NT2/D1 (cell line): Measurements from ENCODE around the gene TMEM11.

Experiments used
- SUZ12 ChIP-seq: IDR thresholded peaks from 2 replicates; pipeline ENCODE4 v1.6.1; 2011; ENCODE audit not compliant: insufficient read length, insufficient read depth; ENCODE audit errors: extremely low read depth
- YY1 ChIP-seq: IDR thresholded peaks from 2 replicates; pipeline ENCODE4 v1.6.1; 2011; ENCODE audit not compliant: insufficient read length, insufficient read depth
- ZNF274 ChIP-seq: IDR thresholded peaks from 2 replicates; pipeline ENCODE4 v1.6.1; 2011; ENCODE audit warnings: mild to moderate bottlenecking, low read depth, low read length

- TF ChIP-seq ZNF274 (no peak), YY1 (no peak), SUZ12 (no peak)
Measured at GRCh38 chr17:21249086-21249795, 35.3 kb upstream of the TMEM11 start.
